SU-DHL-6 (cell line): ENCODE data around the gene PLCB1.

Experiments used
- EZH2phosphoT487 ChIP-seq: fragments of 200-600 bp; sonication (generic), shearing (Covaris generic); conservative IDR thresholded peaks from 2 replicates; pipeline ENCODE4 v1.6.1; 2018; ENCODE audit warnings: mild to moderate bottlenecking, antibody characterized with exemption, low read length, moderate library complexity, mixed read lengths
- TF ChIP-seq, protein P1 (sequence below): fragments of 200-600 bp; sonication (generic); IDR thresholded peaks from one replicate; pipeline ENCODE4 v1.5.1; 2017; ENCODE audit warnings: antibody characterized with exemption, mild to moderate bottlenecking, low read length, moderate library complexity; ENCODE audit not compliant: insufficient read depth, poor library complexity, severe bottlenecking

DNA sequence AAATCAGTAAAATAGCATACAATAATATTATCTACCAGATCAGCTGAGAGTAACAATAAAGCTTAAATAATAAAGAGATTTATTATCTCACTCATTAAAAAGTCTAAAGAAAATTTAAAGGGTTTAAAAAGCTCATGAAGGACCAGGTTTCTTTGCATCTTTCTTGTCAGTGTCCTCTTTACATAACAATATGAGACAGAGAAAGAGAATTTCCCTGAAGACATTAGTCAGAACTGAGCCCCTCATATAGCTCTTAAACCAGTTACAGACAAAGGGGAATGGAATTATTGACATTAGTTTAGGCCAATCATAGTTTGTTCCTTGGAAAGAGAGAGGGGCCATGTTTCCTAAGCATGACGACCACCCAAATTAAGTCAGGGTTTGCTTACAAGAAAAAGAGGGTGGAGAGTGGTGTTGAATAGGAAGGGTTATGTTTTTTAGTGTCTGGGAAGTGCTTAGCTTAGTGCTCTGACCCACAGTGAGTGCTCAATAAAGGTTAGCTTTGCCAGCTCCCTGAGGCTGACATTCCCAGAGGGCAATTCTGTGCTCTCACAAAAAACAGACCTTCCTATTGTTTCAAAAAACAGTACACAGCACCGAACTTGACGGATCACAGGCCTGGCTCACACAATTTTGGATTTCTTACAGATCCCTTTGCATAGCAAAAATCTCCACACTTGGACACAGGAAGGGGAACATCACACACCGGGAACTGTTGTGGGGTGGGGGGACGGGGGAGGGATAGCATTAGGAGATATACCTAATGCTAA is 3.6 kb upstream of the PLCB1 start:
- TF ChIP-seq, protein P1, sequence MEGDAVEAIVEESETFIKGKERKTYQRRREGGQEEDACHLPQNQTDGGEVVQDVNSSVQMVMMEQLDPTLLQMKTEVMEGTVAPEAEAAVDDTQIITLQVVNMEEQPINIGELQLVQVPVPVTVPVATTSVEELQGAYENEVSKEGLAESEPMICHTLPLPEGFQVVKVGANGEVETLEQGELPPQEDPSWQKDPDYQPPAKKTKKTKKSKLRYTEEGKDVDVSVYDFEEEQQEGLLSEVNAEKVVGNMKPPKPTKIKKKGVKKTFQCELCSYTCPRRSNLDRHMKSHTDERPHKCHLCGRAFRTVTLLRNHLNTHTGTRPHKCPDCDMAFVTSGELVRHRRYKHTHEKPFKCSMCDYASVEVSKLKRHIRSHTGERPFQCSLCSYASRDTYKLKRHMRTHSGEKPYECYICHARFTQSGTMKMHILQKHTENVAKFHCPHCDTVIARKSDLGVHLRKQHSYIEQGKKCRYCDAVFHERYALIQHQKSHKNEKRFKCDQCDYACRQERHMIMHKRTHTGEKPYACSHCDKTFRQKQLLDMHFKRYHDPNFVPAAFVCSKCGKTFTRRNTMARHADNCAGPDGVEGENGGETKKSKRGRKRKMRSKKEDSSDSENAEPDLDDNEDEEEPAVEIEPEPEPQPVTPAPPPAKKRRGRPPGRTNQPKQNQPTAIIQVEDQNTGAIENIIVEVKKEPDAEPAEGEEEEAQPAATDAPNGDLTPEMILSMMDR: no peak
- TF ChIP-seq EZH2phosphoT487: no peak
